Neural crest cell (in vitro differentiated cells): ENCODE results near the gene UBXN2A. TPM values are rescaled to one million over a fixed set of nuclear protein-coding genes. Genes with fewer than 3 reads are reported as not detected.

Source experiments
- DNase-seq: peaks from one replicate; pipeline ENCODE4 v3.0.0; 2021; ENCODE audit warnings: low read depth, mixed read lengths, low spot score
- H3K27ac Mint-ChIP-seq: one replicate; pipeline ENCODE4 v1.8.0; 2021; ENCODE audit warnings: mild to moderate bottlenecking, mixed read lengths; ENCODE audit not compliant: unreplicated experiment
- H3K27me3 Mint-ChIP-seq: 2 replicates; pipeline ENCODE4 v1.8.0; 2021; ENCODE audit warnings: low read depth, mild to moderate bottlenecking, mixed read lengths
- H3K36me3 Mint-ChIP-seq: 2 replicates; pipeline ENCODE4 v1.8.0; 2021; ENCODE audit warnings: low read depth, mild to moderate bottlenecking, mixed read lengths
- H3K4me1 Mint-ChIP-seq: 2 replicates; pipeline ENCODE4 v1.8.0; 2021; ENCODE audit warnings: mixed read lengths
- H3K4me3 Mint-ChIP-seq: one replicate; pipeline ENCODE4 v1.8.0; 2021; ENCODE audit warnings: mild to moderate bottlenecking, mixed read lengths
- H3K9me3 Mint-ChIP-seq: 2 replicates; pipeline ENCODE4 v1.8.0; 2021; ENCODE audit warnings: mixed read lengths
- CTCF ChIP-seq: fragments of 200-600 bp; sonication (generic); conservative IDR thresholded peaks from 2 replicates; pipeline ENCODE4 v1.5.0; 2021; ENCODE audit warnings: antibody characterized with exemption, mild to moderate bottlenecking
- total RNA-seq: library from RNA; stranded (reverse); gene quantifications from 2 replicates; pipeline ENCODE4 v1.2.1, GENCODE V29; 2021

UBXN2A gene
- total RNA-seq, 1 donor from 2014 or later, result 29.8 TPM

- Mint-ChIP-seq H3K4me3 (no peak overlapping the region), H3K9me3 (no peaks in the 10 kb centered on the region), H3K27ac (peak overlapping the region; percentile 2), H3K27me3 (no peaks in the 10 kb centered on the region), H3K4me1 (peaks cover 16% of the 10 kb centered on the region), H3K36me3 (no peaks in the 10 kb centered on the region)
- DNase-seq, result no peak
- no peak for TF ChIP-seq CTCF
These were observed 36.0 kb upstream of the UBXN2A start for GRCh38 chr2:23904215-23904614.

DNA sequence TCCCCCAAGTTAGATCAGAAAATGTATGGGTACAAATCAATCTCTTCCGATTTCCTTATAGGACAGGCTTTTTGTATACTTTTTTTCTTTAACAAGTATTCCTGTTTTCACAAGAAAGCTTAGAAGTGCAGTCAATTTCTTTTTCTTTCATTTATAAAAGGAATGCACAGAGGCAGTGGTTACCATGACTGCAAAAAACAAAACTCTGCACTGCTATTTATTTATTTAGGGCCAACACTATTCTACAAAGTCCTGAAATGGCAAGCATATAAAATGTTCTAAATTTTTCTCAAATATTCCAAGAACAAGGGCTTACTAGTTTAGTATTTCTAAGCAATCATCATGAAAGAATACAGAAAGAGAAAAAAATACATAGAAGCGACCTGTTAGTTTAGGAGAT, 35.6 kb upstream of the UBXN2A start:
- H3K36me3 Mint-ChIP-seq, result no peaks in the 10 kb centered on the region
- no peak for TF ChIP-seq CTCF
- no peaks in the 10 kb centered on the region for H3K27me3 Mint-ChIP-seq
- no peak overlapping the region for H3K4me3 Mint-ChIP-seq
- peaks cover 16% of the 10 kb centered on the region for H3K4me1 Mint-ChIP-seq
- H3K27ac Mint-ChIP-seq, result no peak overlapping the region
- H3K9me3 Mint-ChIP-seq, result no peaks in the 10 kb centered on the region
- no peak for DNase-seq

- Mint-ChIP-seq H3K9me3 (no peaks in the 10 kb centered on the region), H3K27me3 (no peaks in the 10 kb centered on the region), H3K27ac (peak overlapping the region; percentile 50), H3K36me3 (no peaks in the 10 kb centered on the region), H3K4me3 (no peak overlapping the region), H3K4me1 (peaks cover 16% of the 10 kb centered on the region)
- TF ChIP-seq CTCF, result no peak
- no peak for DNase-seq
These were observed 35.1 kb upstream of the UBXN2A start for GRCh38 chr2:23905155-23905554.

- no peaks in the 10 kb centered on the region for H3K27me3 Mint-ChIP-seq
- peaks cover 5% of the 10 kb centered on the region for H3K36me3 Mint-ChIP-seq
- H3K9me3 Mint-ChIP-seq, result no peaks in the 10 kb centered on the region
- no peak overlapping the region for H3K4me3 Mint-ChIP-seq
- H3K27ac Mint-ChIP-seq, result no peak overlapping the region
- peaks cover 13% of the 10 kb centered on the region for H3K4me1 Mint-ChIP-seq
- DNase-seq, result no peak
- TF ChIP-seq CTCF, result no peak
These were observed 28.2 kb upstream of the UBXN2A start for GRCh38 chr2:23912054-23912453.

GRCh38 chr2:23915327-23915726, 24.9 kb upstream of the UBXN2A start:
- peaks cover 5% of the 10 kb centered on the region for H3K36me3 Mint-ChIP-seq
- H3K27me3 Mint-ChIP-seq, result no peaks in the 10 kb centered on the region
- peaks cover 16% of the 10 kb centered on the region for H3K4me1 Mint-ChIP-seq
- no peaks in the 10 kb centered on the region for H3K9me3 Mint-ChIP-seq
- no peak overlapping the region for H3K4me3 Mint-ChIP-seq
- DNase-seq, result no peak
- H3K27ac Mint-ChIP-seq, result no peak overlapping the region
- no peak for TF ChIP-seq CTCF
